GM21367 (cell line): Measurements from ENCODE around the gene S100P.
"Not testable (repeated sequence)": the region's sequence is repeated elsewhere in the genome, so short reads cannot be mapped to it uniquely, and the experiment has no call there.

Experiments
- ATAC-seq: cut with Tn5 transposase; IDR thresholded peaks from one replicate; pipeline ENCODE4 v1.9.1; 2021; ENCODE audit not compliant: unreplicated experiment

The S100P gene

GRCh38 chr4:6693231-6694176 lies at the start of gene S100P:
TSS of gene S100P (plus strand) at chr4:6693878. CDS start at chr4:6693933, 55 bp downstream.
- no peak for ATAC-seq

GRCh38 chr4:6644792-6645530 lies 48.7 kb upstream of the S100P start:
- ATAC-seq: no peak

GRCh38 chr4:6647169-6647568 lies 46.5 kb upstream of the S100P start:
- no peak for ATAC-seq

GRCh38 chr4:6647582-6648230 lies 46.0 kb upstream of the S100P start:
- ATAC-seq: no peak

- ATAC-seq: no peak
Observed at GRCh38 chr4:6649216-6649615, 44.5 kb upstream of the S100P start.

GRCh38 chr4:6654211-6654610 lies 39.5 kb upstream of the S100P start:
- ATAC-seq: not testable (repeated sequence)

GRCh38 chr4:6655291-6655690 lies 38.4 kb upstream of the S100P start:
- ATAC-seq: not testable (repeated sequence)

- ATAC-seq: no peak
Observed at GRCh38 chr4:6655924-6656323, 37.8 kb upstream of the S100P start.

- no peak for ATAC-seq
Observed at GRCh38 chr4:6657242-6658208, 36.2 kb upstream of the S100P start.

GRCh38 chr4:6658209-6658595 lies 35.5 kb upstream of the S100P start:
- ATAC-seq: no peak

- ATAC-seq: no peak
Observed at GRCh38 chr4:6658597-6659075, 35.0 kb upstream of the S100P start.

- no peak for ATAC-seq
Observed at GRCh38 chr4:6659897-6660296, 33.8 kb upstream of the S100P start.

GRCh38 chr4:6660430-6660829 lies 33.2 kb upstream of the S100P start:
- no peak for ATAC-seq

GRCh38 chr4:6662591-6662990 lies 31.1 kb upstream of the S100P start:
- no peak for ATAC-seq

GRCh38 chr4:6663596-6664393 lies 29.9 kb upstream of the S100P start:
- ATAC-seq: no peak

GRCh38 chr4:6665320-6665654 lies 28.4 kb upstream of the S100P start:
- no peak for ATAC-seq

- ATAC-seq: no peak
Observed at GRCh38 chr4:6668391-6668790, 25.3 kb upstream of the S100P start.

GRCh38 chr4:6671648-6672047 lies 22.0 kb upstream of the S100P start:
- no peak for ATAC-seq

GRCh38 chr4:6672131-6672530 lies 21.5 kb upstream of the S100P start:
- ATAC-seq: no peak
